GM23338 (cell line): Measurements from ENCODE around the gene KCNAB1. TPM values are rescaled to one million over a fixed set of nuclear protein-coding genes. Genes with fewer than 3 reads are reported as not detected.
"Not testable (repeated sequence)": the region's sequence is repeated elsewhere in the genome, so short reads cannot be mapped to it uniquely, and the experiment has no call there.

ENCODE experiments used
- ATAC-seq: fragments of 200-7000 bp; cut with Tn5 transposase; 3 replicates; pipeline ENCODE4 v1.9.1; 2020
- DNase-seq: peaks from one replicate; pipeline ENCODE4 v3.0.0-alpha.2; 2015; ENCODE audit warnings: low spot score
- H2AFZ ChIP-seq: fragments of 200-600 bp; sonication (generic); 2 replicates; pipeline ENCODE4 v1.8.0; 2016; ENCODE audit warnings: antibody characterized with exemption, mild to moderate bottlenecking, moderate library complexity
- H3F3A ChIP-seq: fragments of 200-600 bp; sonication (generic); replicated peaks from 2 replicates; pipeline ENCODE4 v1.8.0; 2017; ENCODE audit warnings: antibody characterized with exemption, mixed run types, low read depth
- H3K27ac ChIP-seq: fragments of 200-600 bp; sonication (generic); 2 replicates; pipeline ENCODE4 v1.6.1; 2016; ENCODE audit warnings: low read depth
- H3K27me3 ChIP-seq: fragments of 200-600 bp; sonication (generic); 2 replicates; pipeline ENCODE4 v1.8.0; 2016; ENCODE audit warnings: mild to moderate bottlenecking, mixed run types, moderate library complexity; ENCODE audit not compliant: insufficient read depth
- H3K36me3 ChIP-seq: fragments of 200-600 bp; sonication (generic); 2 replicates; pipeline ENCODE4 v1.8.0; 2016; ENCODE audit warnings: mild to moderate bottlenecking; ENCODE audit not compliant: insufficient read depth
- H3K4me1 ChIP-seq: fragments of 200-600 bp; sonication (generic); 2 replicates; pipeline ENCODE4 v1.8.0; 2016; ENCODE audit warnings: mild to moderate bottlenecking, moderate library complexity; ENCODE audit not compliant: insufficient read depth
- H3K4me2 ChIP-seq: fragments of 200-600 bp; sonication (generic); 2 replicates; pipeline ENCODE4 v1.7.1; 2017; ENCODE audit warnings: mixed run types
- H3K4me3 ChIP-seq: fragments of 200-600 bp; sonication (generic); 2 replicates; pipeline ENCODE4 v1.6.1; 2016; ENCODE audit warnings: mixed run types
- H3K79me2 ChIP-seq: fragments of 200-600 bp; sonication (generic); replicated peaks from 2 replicates; pipeline ENCODE4 v1.8.0; 2017; ENCODE audit warnings: mild to moderate bottlenecking; ENCODE audit not compliant: insufficient read depth
- H3K9me2 ChIP-seq: fragments of 200-600 bp; sonication (generic); 2 replicates; pipeline ENCODE4 v1.8.0; 2017; ENCODE audit not compliant: insufficient read depth
- H4K20me1 ChIP-seq: fragments of 200-600 bp; sonication (generic); replicated peaks from 2 replicates; pipeline ENCODE4 v1.8.0; 2017; ENCODE audit warnings: mild to moderate bottlenecking; ENCODE audit not compliant: insufficient read depth
- H3K27ac Mint-ChIP-seq: 2 replicates; pipeline ENCODE4 v1.8.0; 2020; ENCODE audit warnings: inconsistent platforms, mild to moderate bottlenecking, moderate library complexity, mixed read lengths
- H3K27me3 Mint-ChIP-seq: 3 replicates; pipeline ENCODE4 v1.8.0; 2022; ENCODE audit warnings: low read depth, mild to moderate bottlenecking, moderate library complexity, mixed read lengths, inconsistent platforms; ENCODE audit not compliant: insufficient read depth, poor library complexity
- H3K36me3 Mint-ChIP-seq: 3 replicates; pipeline ENCODE4 v1.8.0; 2021; ENCODE audit warnings: low read depth, mild to moderate bottlenecking, inconsistent platforms, moderate library complexity, mixed read lengths
- H3K4me1 Mint-ChIP-seq: 3 replicates; pipeline ENCODE4 v1.8.0; 2020; ENCODE audit warnings: mild to moderate bottlenecking, inconsistent platforms, mixed read lengths
- H3K4me3 Mint-ChIP-seq: 3 replicates; pipeline ENCODE4 v1.8.0; 2021; ENCODE audit warnings: moderate library complexity, mild to moderate bottlenecking, inconsistent platforms, mixed read lengths
- H3K9me3 Mint-ChIP-seq: 3 replicates; pipeline ENCODE4 v1.8.0; 2020; ENCODE audit warnings: moderate library complexity, mild to moderate bottlenecking, inconsistent platforms, mixed read lengths
- CREB1 ChIP-seq: fragments of 250-450 bp; sonication (Bioruptor Pico); IDR thresholded peaks from 2 replicates; pipeline ENCODE4 v1.5.0; 2020; ENCODE audit warnings: low read depth, mild to moderate bottlenecking, moderate library complexity
- EZH2phosphoT487 ChIP-seq: fragments of 200-600 bp; sonication (generic); IDR thresholded peaks from one replicate; pipeline ENCODE4 v1.8.1; 2018; ENCODE audit warnings: antibody characterized with exemption; ENCODE audit not compliant: unreplicated experiment
- STAT1 ChIP-seq: IDR thresholded peaks from one replicate; pipeline ENCODE4 v1.6.1; 2016; ENCODE audit warnings: antibody characterized with exemption; ENCODE audit not compliant: unreplicated experiment
- polyA plus RNA-seq: library from polyadenylated mRNA; unstranded; fragments of >200 nt; fragmentation: Nextera tagmentation; extraction: Ambion mirVana; gene quantifications from 2 replicates; pipeline ENCODE4 v1.2.1, GENCODE V29; 2016
- total RNA-seq: library from RNA; depleted of rRNA; stranded (reverse); fragments of >200 nt; shearing (Covaris generic); gene quantifications from 2 replicates; pipeline ENCODE4 v1.2.3, GENCODE V29; 2014
- TF ChIP-seq, protein P1 (sequence below): fragments of 250-450 bp; sonication (Bioruptor Pico); IDR thresholded peaks from 2 replicates; pipeline ENCODE4 v1.5.0; 2020; ENCODE audit warnings: mild to moderate bottlenecking, moderate library complexity
- TF ChIP-seq, protein P2 (sequence below), 2 experiments: fragments of 200-600 bp in 1 of 2; sonication (generic) in 1 of 2; conservative IDR thresholded peaks; 2 replicates each; pipeline versions ENCODE4 v1.5.1 to v1.6.1; 2016 to 2017; ENCODE audit warnings: antibody characterized with exemption in 2 of 2, low read depth in 2 of 2, mild to moderate bottlenecking in 2 of 2, moderate library complexity in 1 of 2
- TF ChIP-seq, protein P3 (sequence below): IDR thresholded peaks from one replicate; pipeline ENCODE4 v1.6.1; 2018; ENCODE audit warnings: antibody characterized with exemption; ENCODE audit not compliant: unreplicated experiment

Gene KCNAB1
- total and polyA plus RNA-seq, 2 experiments from 2014 or later, result 0.69 to 2.6 TPM

DNA sequence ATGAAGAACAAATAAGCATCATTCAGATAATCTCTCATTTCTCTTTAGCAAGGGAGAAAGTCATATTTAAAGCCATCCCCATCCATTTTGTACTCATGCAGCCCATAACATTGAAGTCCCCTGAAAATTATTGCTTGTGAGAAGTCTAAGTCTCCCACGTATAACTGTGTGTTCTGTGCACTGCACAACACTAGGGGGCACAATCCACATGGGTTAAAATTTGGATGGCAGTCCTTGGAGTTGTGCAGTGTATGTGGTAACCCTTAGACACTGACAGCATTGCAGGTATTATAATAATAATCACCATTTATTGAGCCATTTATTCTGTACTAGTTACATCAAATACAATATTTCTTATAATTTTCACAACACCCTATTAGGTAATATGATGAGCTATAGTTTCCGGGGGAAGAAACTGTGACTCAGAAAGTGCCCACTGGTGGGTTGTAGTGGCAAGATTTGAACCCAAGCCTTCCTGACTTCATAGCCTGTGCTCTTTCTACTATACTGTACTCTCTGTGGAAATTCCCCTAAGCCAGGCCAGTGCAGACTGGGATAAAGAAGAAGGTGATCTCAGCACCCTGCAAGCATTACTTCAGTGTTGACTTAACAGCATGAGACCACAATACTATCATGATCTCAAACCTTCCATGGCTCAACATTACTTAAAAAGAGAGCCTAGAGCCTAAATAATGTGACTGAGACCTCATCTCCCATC is 15.7 kb downstream of the KCNAB1 start:
- Histone ChIP-seq H3K4me3 (no peak overlapping the region), H3K79me2 (no peaks in the 10 kb centered on the region), H2AFZ (no peak overlapping the region), H3F3A (no peaks in the 10 kb centered on the region), H3K4me1 (no peaks in the 10 kb centered on the region), H3K27ac (no peak overlapping the region), H3K4me2 (no peak overlapping the region), H4K20me1 (no peaks in the 10 kb centered on the region), H3K9me2 (no peaks in the 10 kb centered on the region), H3K36me3 (no peaks in the 10 kb centered on the region), H3K27me3 (no peaks in the 10 kb centered on the region)
- no peak for TF ChIP-seq EZH2phosphoT487
- TF ChIP-seq, protein P1, sequence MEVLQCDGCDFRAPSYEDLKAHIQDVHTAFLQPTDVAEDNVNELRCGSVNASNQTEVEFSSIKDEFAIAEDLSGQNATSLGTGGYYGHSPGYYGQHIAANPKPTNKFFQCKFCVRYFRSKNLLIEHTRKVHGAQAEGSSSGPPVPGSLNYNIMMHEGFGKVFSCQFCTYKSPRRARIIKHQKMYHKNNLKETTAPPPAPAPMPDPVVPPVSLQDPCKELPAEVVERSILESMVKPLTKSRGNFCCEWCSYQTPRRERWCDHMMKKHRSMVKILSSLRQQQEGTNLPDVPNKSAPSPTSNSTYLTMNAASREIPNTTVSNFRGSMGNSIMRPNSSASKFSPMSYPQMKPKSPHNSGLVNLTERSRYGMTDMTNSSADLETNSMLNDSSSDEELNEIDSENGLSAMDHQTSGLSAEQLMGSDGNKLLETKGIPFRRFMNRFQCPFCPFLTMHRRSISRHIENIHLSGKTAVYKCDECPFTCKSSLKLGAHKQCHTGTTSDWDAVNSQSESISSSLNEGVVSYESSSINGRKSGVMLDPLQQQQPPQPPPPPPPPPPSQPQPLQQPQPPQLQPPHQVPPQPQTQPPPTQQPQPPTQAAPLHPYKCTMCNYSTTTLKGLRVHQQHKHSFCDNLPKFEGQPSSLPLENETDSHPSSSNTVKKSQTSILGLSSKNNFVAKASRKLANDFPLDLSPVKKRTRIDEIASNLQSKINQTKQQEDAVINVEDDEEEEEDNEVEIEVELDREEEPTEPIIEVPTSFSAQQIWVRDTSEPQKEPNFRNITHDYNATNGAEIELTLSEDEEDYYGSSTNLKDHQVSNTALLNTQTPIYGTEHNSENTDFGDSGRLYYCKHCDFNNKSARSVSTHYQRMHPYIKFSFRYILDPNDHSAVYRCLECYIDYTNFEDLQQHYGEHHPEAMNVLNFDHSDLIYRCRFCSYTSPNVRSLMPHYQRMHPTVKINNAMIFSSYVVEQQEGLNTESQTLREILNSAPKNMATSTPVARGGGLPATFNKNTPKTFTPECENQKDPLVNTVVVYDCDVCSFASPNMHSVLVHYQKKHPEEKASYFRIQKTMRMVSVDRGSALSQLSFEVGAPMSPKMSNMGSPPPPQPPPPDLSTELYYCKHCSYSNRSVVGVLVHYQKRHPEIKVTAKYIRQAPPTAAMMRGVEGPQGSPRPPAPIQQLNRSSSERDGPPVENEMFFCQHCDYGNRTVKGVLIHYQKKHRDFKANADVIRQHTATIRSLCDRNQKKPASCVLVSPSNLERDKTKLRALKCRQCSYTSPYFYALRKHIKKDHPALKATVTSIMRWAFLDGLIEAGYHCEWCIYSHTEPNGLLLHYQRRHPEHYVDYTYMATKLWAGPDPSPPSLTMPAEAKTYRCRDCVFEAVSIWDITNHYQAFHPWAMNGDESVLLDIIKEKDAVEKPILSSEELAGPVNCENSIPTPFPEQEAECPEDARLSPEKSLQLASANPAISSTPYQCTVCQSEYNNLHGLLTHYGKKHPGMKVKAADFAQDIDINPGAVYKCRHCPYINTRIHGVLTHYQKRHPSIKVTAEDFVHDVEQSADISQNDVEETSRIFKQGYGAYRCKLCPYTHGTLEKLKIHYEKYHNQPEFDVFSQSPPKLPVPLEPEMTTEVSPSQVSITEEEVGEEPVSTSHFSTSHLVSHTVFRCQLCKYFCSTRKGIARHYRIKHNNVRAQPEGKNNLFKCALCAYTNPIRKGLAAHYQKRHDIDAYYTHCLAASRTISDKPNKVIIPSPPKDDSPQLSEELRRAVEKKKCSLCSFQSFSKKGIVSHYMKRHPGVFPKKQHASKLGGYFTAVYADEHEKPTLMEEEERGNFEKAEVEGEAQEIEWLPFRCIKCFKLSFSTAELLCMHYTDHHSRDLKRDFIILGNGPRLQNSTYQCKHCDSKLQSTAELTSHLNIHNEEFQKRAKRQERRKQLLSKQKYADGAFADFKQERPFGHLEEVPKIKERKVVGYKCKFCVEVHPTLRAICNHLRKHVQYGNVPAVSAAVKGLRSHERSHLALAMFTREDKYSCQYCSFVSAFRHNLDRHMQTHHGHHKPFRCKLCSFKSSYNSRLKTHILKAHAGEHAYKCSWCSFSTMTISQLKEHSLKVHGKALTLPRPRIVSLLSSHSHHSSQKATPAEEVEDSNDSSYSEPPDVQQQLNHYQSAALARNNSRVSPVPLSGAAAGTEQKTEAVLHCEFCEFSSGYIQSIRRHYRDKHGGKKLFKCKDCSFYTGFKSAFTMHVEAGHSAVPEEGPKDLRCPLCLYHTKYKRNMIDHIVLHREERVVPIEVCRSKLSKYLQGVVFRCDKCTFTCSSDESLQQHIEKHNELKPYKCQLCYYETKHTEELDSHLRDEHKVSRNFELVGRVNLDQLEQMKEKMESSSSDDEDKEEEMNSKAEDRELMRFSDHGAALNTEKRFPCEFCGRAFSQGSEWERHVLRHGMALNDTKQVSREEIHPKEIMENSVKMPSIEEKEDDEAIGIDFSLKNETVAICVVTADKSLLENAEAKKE (CRISPR knock-in tag), result no peak
- TF ChIP-seq CREB1 (CRISPR knock-in tag), result no peak
- TF ChIP-seq, protein P2, sequence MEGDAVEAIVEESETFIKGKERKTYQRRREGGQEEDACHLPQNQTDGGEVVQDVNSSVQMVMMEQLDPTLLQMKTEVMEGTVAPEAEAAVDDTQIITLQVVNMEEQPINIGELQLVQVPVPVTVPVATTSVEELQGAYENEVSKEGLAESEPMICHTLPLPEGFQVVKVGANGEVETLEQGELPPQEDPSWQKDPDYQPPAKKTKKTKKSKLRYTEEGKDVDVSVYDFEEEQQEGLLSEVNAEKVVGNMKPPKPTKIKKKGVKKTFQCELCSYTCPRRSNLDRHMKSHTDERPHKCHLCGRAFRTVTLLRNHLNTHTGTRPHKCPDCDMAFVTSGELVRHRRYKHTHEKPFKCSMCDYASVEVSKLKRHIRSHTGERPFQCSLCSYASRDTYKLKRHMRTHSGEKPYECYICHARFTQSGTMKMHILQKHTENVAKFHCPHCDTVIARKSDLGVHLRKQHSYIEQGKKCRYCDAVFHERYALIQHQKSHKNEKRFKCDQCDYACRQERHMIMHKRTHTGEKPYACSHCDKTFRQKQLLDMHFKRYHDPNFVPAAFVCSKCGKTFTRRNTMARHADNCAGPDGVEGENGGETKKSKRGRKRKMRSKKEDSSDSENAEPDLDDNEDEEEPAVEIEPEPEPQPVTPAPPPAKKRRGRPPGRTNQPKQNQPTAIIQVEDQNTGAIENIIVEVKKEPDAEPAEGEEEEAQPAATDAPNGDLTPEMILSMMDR (conservative IDR thresholded peaks at IDR 0.05; ENCODE audit: low read depth in 2 of 2), result peak; percentile 66 to 73
- TF ChIP-seq, protein P3, sequence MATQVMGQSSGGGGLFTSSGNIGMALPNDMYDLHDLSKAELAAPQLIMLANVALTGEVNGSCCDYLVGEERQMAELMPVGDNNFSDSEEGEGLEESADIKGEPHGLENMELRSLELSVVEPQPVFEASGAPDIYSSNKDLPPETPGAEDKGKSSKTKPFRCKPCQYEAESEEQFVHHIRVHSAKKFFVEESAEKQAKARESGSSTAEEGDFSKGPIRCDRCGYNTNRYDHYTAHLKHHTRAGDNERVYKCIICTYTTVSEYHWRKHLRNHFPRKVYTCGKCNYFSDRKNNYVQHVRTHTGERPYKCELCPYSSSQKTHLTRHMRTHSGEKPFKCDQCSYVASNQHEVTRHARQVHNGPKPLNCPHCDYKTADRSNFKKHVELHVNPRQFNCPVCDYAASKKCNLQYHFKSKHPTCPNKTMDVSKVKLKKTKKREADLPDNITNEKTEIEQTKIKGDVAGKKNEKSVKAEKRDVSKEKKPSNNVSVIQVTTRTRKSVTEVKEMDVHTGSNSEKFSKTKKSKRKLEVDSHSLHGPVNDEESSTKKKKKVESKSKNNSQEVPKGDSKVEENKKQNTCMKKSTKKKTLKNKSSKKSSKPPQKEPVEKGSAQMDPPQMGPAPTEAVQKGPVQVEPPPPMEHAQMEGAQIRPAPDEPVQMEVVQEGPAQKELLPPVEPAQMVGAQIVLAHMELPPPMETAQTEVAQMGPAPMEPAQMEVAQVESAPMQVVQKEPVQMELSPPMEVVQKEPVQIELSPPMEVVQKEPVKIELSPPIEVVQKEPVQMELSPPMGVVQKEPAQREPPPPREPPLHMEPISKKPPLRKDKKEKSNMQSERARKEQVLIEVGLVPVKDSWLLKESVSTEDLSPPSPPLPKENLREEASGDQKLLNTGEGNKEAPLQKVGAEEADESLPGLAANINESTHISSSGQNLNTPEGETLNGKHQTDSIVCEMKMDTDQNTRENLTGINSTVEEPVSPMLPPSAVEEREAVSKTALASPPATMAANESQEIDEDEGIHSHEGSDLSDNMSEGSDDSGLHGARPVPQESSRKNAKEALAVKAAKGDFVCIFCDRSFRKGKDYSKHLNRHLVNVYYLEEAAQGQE, result no peak
- TF ChIP-seq STAT1, result no peak
- DNase-seq, result peak; percentile 41
- Mint-ChIP-seq H3K4me1 (no peaks in the 10 kb centered on the region), H3K9me3 (no peaks in the 10 kb centered on the region), H3K4me3 (no peak overlapping the region), H3K27ac (no peak overlapping the region), H3K36me3 (no peaks in the 10 kb centered on the region), H3K27me3 (peaks cover 2% of the 10 kb centered on the region)
- peak; percentile 69 for ATAC-seq

DNA sequence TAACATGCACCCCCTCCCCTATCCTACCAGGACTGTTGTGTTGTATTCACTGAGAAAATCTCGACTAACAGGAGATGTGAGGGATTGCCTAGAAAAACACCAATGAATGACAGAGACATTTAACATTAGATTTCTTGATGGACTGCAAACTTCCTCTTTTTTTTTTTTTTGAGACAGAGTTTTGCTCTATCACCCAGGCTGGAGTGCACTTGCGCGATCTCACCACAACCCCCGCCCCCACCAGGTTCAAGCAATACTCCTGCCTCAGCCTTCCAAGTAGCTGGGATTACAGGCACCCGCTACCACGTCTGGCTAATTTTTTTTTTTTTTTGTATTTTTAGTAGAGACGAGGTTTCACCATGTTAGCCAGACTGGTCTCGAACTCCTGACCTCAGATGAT is 17.0 kb downstream of the KCNAB1 start:
- H3K9me2 ChIP-seq, H3K27me3 Mint-ChIP-seq, ATAC-seq, H3K4me1 Mint-ChIP-seq, H3K27ac Mint-ChIP-seq, H3K4me3 Mint-ChIP-seq, H2AFZ ChIP-seq, H3K27ac ChIP-seq, H3K79me2 ChIP-seq, H3K4me1 ChIP-seq, H3K27me3 ChIP-seq, H4K20me1 ChIP-seq, H3K36me3 ChIP-seq, H3K36me3 Mint-ChIP-seq, H3F3A ChIP-seq, H3K4me3 ChIP-seq, H3K9me3 Mint-ChIP-seq, DNase-seq, H3K4me2 ChIP-seq: not testable (repeated sequence)
